GM18873 (cell line): Measurements from ENCODE around the gene NEDD4L.

Experiments
- ATAC-seq: cut with Tn5 transposase; IDR thresholded peaks from one replicate; pipeline ENCODE4 v1.9.1; 2021; ENCODE audit warnings: mild to moderate bottlenecking, moderate library complexity, moderate number of reproducible peaks; ENCODE audit not compliant: unreplicated experiment, low FRiP score

NEDD4L gene

DNA sequence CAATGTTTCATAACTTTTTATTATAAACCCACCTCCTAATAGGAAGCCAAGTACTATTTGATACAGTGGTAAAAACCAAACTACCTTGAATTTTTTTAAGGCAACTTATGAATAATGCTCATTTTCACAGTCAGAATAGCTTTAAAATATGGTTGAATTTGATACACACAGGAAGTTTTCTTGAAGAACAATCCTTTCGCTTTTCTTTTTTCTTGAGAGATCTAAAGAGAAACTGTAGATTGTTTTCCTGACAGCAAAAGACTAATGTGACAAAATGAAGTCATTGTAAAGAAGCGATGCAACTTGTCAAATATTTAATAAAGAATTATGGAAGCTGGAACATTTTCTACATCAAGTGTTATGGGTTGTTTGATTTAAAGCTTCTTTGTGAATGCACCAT lies 357.2 kb downstream of the NEDD4L start:
- no peak for ATAC-seq

- no peak for ATAC-seq
These were observed 358.2 kb downstream of the NEDD4L start for GRCh38 chr18:58402247-58402646.

DNA sequence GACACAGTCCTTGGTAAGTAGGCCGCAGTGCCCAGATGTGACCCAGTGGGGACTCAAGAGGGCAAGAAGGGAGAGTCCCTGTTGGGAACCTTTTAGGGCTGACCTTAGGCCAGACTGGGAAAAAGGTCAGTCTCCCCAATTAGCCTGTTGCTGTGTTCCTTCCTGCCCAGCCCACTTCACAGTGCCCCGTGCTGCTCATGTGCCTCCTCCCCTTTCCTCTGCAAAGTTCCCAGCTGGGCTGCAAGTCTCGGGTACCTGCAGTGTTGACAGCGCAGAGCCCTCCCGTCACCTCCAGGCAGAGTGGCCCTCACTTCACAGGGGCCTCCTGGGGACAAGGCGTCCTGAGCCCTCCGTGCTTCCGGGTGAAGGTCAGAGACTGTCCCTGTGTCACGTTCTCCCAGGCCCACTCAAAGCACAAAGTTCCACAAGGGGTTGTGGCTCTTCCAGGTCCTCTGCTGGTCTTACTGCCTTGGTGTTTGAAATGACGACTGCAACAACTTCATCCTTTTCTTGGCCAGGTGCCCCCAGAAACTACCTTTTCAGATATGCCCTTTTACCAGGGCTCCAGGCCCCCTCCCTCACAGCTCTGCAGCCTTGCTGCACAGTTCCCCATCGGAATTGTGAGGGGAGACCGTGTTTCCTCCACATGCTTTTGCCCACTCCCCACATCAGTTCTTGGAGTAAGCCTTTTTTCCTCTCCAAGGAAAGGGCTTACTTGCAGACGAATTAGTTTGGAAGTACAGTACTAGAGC lies 359.1 kb downstream of the NEDD4L start:
- ATAC-seq = no peak

DNA sequence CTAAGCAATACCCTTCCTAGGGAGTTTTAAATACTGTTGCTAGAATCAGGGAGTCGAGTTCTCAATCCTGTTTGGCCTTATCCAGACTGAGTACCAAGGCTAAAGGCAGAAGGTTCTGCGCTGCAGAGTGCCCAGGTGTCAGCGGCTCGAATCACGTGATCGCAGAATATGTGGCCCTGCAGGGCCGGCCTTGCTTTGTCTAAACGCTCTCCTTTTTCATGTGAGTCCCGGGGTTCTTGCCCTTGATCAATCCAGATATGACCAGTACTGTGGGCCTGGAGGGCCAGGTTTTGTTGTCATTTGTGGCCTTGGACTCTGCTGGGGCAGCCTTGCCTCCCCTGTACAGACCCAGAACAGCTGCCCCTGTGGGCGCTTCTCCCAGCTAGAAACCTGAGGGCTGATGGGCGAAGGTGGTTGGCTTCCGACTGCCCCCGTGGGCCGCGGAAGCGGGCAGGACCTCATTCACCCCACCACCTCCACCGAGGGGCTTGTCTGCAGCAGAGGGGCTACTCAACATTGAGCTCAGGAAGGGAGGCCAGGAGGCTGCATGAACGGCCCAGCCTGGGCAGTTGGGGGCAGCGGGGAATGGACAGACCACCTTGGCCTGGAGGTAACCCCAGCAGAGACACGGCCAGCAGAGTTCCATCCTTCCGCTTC lies 359.9 kb downstream of the NEDD4L start:
- no peak for ATAC-seq

DNA sequence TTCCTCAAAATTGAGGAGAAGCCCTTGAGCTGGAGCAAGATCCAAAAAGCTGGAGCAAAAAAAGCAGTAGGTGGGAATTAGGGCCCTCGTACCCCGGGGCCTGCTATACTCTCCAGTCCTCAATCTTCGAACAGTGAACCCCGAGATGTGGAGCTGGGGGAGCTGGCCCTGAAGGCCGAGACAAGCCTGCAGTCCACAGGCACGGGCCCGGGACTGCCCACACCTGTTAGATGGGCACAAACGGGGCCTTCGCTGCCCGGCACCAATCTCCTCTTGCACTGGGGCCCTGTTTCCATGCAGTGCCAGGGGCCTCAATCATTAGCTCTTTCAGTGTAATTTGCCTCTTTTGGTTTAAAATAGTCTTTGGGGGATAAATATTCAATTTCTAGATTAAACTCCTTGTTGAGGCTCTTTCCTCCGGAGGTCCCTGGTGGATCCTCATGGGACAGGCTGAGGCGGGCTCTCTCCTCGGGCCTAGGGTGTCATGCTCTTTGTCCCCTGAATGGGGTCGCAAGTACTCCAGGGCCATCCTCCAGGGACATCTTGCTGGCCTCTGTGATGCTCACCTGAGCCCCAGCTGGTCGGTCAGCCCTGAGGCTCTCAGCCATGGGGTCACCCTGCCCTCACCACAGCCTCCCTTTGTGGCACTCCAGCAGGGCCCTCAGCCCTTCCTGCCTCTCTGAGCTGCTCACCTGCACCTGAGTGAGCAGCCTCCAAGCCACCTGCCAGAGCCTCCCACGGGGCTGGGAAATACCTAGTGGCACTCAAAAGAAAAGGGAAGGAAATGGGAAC lies 361.3 kb downstream of the NEDD4L start:
- no peak for ATAC-seq

- ATAC-seq = no peak
These were observed 363.2 kb downstream of the NEDD4L start for GRCh38 chr18:58407263-58407648.

DNA sequence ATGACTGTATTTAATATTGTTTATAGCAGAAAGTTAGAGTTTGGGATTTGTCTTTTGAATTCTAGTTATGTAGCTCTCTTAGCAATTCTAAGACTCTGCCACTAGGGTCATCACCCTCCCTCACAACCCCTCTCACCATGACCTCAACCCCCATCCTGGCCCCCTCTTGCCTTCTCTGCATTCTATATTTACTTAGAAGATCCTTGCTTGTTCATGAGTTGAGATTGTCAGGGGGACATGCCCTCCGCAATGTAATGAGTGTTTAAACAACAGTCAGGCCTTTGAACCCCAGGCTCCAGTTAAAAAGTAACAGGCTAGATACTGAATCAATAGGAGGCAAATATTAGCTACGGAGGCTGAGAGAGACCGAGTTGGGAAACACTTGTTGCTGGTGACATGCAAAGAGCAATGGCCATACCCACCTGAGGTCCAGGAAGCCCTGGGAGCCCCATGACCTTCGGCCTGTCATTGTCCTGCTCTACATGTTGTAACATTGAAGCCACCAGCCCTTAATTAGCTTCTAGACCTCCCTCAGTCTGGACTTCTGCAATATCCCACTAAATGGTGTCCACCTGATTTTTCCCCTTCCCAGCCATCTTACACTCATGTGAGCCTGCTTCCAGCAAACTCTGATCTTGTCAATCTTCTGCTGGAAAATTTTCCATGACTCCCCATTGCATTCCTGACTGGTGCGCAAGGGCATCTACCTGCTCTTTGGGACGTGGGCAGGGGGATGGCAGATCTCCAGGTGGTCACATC lies 363.8 kb downstream of the NEDD4L start:
- ATAC-seq = no peak

DNA sequence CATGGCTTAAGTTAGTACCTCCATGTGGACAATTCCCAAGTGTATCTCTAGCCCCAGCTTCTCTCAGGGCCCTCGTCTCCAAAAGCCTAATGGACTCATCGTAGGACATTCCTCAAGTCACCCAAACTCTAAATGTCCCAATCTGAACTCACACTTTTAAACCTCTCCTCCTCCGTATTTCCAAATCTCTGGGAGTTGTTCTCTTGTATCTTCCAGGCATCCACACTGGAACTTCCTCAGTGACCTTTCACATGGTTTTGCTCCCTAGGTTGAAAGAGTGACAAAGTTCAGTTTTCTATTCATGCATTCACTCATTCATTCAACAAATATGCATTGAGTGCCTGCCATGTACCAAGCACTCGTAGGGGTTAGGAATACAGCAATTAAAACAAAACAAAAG lies 364.6 kb downstream of the NEDD4L start:
- ATAC-seq = no peak

DNA sequence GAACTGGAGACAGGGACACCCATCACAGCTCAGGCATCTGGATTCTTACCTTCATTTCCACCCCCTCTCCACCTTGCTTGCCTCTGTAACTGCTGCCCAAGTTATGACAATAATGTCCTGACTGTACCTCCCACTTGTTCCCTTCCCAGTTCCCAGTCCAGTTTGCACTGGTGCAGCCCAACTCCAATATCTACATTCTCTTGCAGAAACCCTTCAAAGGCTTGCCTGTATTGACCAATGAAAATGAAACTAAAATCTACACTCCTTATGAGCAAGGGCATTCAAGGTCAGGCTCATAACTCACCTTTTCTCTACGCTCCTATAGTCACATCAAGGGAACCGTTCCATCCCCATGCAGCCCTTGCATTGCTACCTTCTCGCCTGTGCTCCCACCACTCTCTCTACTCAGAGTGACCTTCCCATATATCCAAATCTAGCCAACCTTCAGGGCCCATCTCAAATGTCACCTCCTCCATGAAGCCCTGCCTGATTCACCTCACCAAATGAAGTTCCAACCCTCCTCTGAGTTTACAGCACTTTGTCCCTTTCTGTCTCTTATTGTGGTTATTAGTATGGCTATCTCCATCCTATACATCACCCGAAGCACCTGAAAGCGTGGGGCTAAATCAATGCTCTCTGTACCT lies 365.9 kb downstream of the NEDD4L start:
- no peak for ATAC-seq

- ATAC-seq = no peak
These were observed 367.3 kb downstream of the NEDD4L start for GRCh38 chr18:58411323-58411722.

GRCh38 chr18:58412844-58413666 lies 369.0 kb downstream of the NEDD4L start:
- ATAC-seq = no peak

GRCh38 chr18:58413667-58414628 lies 369.9 kb downstream of the NEDD4L start:
- ATAC-seq = no peak

DNA sequence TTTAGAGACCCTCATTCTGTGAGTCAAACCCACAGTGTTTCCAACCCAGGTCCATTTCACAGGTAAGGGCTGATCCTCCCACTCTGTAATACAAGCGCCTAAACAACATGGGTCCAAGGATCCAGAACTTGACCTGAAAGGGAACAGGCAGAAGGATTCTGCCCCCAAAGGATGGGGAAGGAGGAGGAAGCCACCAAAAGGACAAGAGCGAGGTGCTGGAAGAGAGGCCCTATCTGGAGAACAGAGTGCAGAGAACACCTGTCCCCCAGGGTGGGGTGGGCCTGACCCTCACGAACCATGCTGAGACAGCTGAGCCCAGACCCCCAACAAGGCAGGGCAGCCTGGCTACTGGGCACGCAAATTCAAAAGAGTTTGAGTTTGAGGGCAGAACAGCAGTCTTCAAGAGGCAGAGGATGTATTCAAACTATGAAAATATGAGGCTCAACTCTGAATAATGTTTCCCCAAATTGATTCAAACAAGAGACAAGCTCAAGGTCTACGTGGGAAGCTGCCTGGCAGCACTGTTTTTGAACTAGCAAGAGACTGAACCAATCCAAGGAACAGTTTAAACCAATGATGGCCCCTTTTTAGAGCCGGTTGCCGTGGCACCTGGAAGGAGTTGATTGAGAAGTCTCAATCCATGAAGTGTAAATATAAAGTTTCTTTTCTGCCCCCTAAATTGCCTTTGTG lies 372.1 kb downstream of the NEDD4L start:
- ATAC-seq = no peak

GRCh38 chr18:58416704-58417683 lies 373.0 kb downstream of the NEDD4L start:
- ATAC-seq = no peak

- ATAC-seq = no peak
These were observed 373.7 kb downstream of the NEDD4L start for GRCh38 chr18:58417752-58418151.

DNA sequence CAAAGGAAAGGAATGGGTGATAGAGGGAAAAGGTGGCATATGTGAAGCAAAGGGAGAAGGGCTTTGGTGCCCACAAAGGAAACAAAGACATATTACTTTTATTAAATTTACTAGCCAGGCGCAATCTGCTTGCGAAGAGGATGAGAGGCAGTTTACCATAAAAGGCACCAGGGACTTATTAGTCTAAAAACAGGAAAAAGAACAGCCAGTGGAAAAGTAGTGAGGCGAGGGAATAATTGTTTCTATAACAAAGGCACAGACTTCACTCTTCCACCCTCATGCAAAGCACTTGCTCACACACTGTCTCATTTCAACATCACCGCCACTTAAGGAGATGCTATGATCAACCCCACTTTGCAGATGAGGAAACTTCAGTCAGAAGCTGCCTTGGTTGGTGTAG lies 374.3 kb downstream of the NEDD4L start:
- ATAC-seq = no peak
